K562 (cell line): ENCODE data around the gene IFNGR2. TPM values are rescaled to one million over a fixed set of nuclear protein-coding genes. Genes with fewer than 3 reads are reported as not detected.

ENCODE experiments used
- CBX1 ChIP-seq: sonication (generic); IDR thresholded peaks from 2 replicates; pipeline ENCODE4 v1.6.1; 2016; ENCODE audit warnings: antibody characterized with exemption, low read depth, mild to moderate bottlenecking
- DPF2 ChIP-seq: fragments of 450-650 bp; IDR thresholded peaks from 2 replicates; pipeline ENCODE4 v1.6.1; 2016
- ETV1 ChIP-seq: fragments of 450-650 bp; conservative IDR thresholded peaks from 2 replicates; pipeline ENCODE4 v1.6.1; 2016; ENCODE audit warnings: missing genetic modification characterization, control low read depth, low read depth, missing compliant biosample characterization
- HNRNPL ChIP-seq: fragments of 200-400 bp; formaldehyde crosslinking; IDR thresholded peaks from 2 replicates; pipeline ENCODE4 v1.6.1; 2017; ENCODE audit warnings: low read depth, mild to moderate bottlenecking, low read length
- MYBL2 ChIP-seq, 2 experiments: fragments of 450-650 bp in 1 of 2; sonication (generic) in 1 of 2; formaldehyde crosslinking in 1 of 2; IDR thresholded peaks; 2 replicates each; pipeline versions ENCODE4 v1.6.1 to v1.8.1; 2017 to 2022; ENCODE audit warnings: borderline replicate concordance in 1 of 2, inconsistent platforms in 1 of 2, low read depth in 1 of 2, mild to moderate bottlenecking in 1 of 2, missing genetic modification reagents in 1 of 2, moderate library complexity in 1 of 2
- SMAD4 ChIP-seq: fragments of 250-450 bp; sonication (Bioruptor Pico); conservative IDR thresholded peaks from 2 replicates; pipeline ENCODE4 v1.8.0; 2021; ENCODE audit warnings: inconsistent platforms, mild to moderate bottlenecking, moderate library complexity
- SMARCE1 ChIP-seq: fragments of 450-650 bp; IDR thresholded peaks from 2 replicates; pipeline ENCODE4 v1.7.1; 2016; ENCODE audit warnings: mild to moderate bottlenecking
- TARDBP ChIP-seq: fragments of 450-650 bp; IDR thresholded peaks from 2 replicates; pipeline ENCODE4 v1.6.1; 2016
- TEAD2 ChIP-seq: fragments of 450-650 bp; IDR thresholded peaks from 2 replicates; pipeline ENCODE4 v1.6.1; 2016; ENCODE audit warnings: missing genetic modification characterization, control low read depth, missing compliant biosample characterization
- ZNF140 ChIP-seq: fragments of 250-450 bp; sonication (Bioruptor Pico); IDR thresholded peaks from 2 replicates; pipeline ENCODE4 v1.8.0; 2021; ENCODE audit warnings: moderate library complexity, mild to moderate bottlenecking, inconsistent platforms
- ZNF175 ChIP-seq: fragments of 200-800 bp; sonication (Bioruptor generic); IDR thresholded peaks from 2 replicates; pipeline ENCODE4 v1.6.1; 2016; ENCODE audit warnings: low read depth, mild to moderate bottlenecking, missing genetic modification characterization, missing compliant biosample characterization
- ZNF384 ChIP-seq: IDR thresholded peaks from 2 replicates; pipeline ENCODE4 v1.6.1; 2012; ENCODE audit warnings: low read depth, low read length, improper control_type of control experiment
- polyA plus RNA-seq, 8 experiments: library from polyadenylated mRNA; depleted of rRNA in 4 of 8; stranded (reverse) in 5 of 8; unstranded in 3 of 8; fragments of >200 nt; fragmentation: Nextera tagmentation in 2 of 8; fragmentation: Illumina TruSeq in 1 of 8; extraction: Ambion mirVana in 2 of 8; extraction: Trizol in 1 of 8; gene quantifications; 2 replicates each; pipeline versions ENCODE4 v1.2.1 to v1.2.3, GENCODE V29; 2011 to 2014; ENCODE audit warnings: inconsistent platforms in 1 of 8, missing spikeins in 1 of 8
- total RNA-seq, 7 experiments: library from RNA; depleted of rRNA in 6 of 7; stranded (reverse); fragments of >200 nt in 6 of 7; fragmentation: Illumina TruSeq in 2 of 7; extraction: Trizol in 2 of 7; gene quantifications; 2 replicates each; pipeline versions ENCODE4 v1.2.1 to v1.2.3, GENCODE V29; 2011 to 2021; ENCODE audit warnings: low replicate concordance in 1 of 7
- TF ChIP-seq, protein P1 (sequence below): fragments of 250-450 bp; sonication (Bioruptor Pico); IDR thresholded peaks from 2 replicates; pipeline ENCODE4 v1.4.0; 2020; ENCODE audit warnings: mild to moderate bottlenecking, moderate library complexity, borderline replicate concordance
- TF ChIP-seq, protein P2 (sequence below): fragments of 450-650 bp; formaldehyde crosslinking; IDR thresholded peaks from 2 replicates; pipeline ENCODE4 v1.4.0; 2022; ENCODE audit warnings: missing genetic modification characterization
- TF ChIP-seq, protein P3 (sequence below), 3 experiments: fragments of 200-800 bp in 1 of 3; sonication (Bioruptor generic) in 1 of 3; sonication (generic) in 1 of 3; formaldehyde crosslinking in 1 of 3; IDR thresholded peaks; 2 replicates each; pipeline versions ENCODE4 v1.6.1 to v1.8.0; 2016 to 2022; ENCODE audit warnings: mild to moderate bottlenecking in 2 of 3, missing compliant biosample characterization in 2 of 3, missing genetic modification characterization in 2 of 3, missing genetic modification reagents in 1 of 3
- TF ChIP-seq, protein P4 (sequence below): fragments of 250-450 bp; sonication (Bioruptor Pico); IDR thresholded peaks from 2 replicates; pipeline ENCODE4 v1.5.0; 2021; ENCODE audit warnings: mild to moderate bottlenecking, borderline replicate concordance

IFNGR2 gene
- total and polyA plus RNA-seq, 9 of the 15 experiments (the other 6 are each of a cell fraction or from before 2014, with no cell fraction given), result 6.7 to 58.0 (median 28.5) TPM

DNA sequence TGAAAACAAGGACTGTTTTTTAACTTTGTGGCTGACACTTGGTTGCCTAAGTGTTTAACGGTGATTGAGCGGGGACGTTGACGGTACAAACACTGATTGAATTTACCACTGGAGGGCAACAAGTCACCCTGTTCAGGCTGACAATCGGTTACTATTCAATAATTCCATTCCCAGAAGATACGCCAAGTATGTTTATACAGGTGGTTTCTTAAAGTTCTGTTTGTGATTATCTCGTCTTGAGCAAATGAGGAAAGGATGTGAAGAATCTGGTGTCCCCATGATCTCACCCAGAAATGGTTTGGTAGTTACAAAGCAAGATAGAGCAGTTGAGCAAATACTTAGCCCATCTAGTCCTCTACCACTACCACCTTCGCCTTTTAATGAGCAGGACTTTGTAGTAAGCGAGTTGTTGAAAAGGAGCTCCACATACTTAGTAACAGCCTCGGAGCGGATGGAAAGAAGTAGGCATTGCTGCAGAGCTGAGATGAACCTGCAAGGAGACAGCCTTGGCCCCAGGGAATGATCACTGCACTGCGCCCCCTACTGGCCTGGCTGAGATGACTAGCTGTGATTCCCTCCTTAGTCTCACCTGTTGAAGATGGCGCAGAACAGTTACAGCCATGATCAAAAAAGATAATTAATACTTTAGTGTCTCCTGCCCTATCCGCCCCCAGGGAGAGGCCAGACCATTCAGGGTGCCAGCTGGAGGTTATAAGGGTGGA is 42.2 kb upstream of the IFNGR2 start (continued):
- TF ChIP-seq, protein P1, sequence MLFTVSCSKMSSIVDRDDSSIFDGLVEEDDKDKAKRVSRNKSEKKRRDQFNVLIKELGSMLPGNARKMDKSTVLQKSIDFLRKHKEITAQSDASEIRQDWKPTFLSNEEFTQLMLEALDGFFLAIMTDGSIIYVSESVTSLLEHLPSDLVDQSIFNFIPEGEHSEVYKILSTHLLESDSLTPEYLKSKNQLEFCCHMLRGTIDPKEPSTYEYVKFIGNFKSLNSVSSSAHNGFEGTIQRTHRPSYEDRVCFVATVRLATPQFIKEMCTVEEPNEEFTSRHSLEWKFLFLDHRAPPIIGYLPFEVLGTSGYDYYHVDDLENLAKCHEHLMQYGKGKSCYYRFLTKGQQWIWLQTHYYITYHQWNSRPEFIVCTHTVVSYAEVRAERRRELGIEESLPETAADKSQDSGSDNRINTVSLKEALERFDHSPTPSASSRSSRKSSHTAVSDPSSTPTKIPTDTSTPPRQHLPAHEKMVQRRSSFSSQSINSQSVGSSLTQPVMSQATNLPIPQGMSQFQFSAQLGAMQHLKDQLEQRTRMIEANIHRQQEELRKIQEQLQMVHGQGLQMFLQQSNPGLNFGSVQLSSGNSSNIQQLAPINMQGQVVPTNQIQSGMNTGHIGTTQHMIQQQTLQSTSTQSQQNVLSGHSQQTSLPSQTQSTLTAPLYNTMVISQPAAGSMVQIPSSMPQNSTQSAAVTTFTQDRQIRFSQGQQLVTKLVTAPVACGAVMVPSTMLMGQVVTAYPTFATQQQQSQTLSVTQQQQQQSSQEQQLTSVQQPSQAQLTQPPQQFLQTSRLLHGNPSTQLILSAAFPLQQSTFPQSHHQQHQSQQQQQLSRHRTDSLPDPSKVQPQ (CRISPR knock-in tag), result no peak
- no peak for TF ChIP-seq TARDBP
- TF ChIP-seq CBX1, result no peak
- no peak for TF ChIP-seq MYBL2 (IDR thresholded peaks at IDR 0.05; ENCODE audit: low read depth)
- no peak for TF ChIP-seq MYBL2 (CRISPR knock-in tag; IDR thresholded peaks at IDR 0.05; ENCODE audit: borderline replicate concordance)
- TF ChIP-seq, protein P2, sequence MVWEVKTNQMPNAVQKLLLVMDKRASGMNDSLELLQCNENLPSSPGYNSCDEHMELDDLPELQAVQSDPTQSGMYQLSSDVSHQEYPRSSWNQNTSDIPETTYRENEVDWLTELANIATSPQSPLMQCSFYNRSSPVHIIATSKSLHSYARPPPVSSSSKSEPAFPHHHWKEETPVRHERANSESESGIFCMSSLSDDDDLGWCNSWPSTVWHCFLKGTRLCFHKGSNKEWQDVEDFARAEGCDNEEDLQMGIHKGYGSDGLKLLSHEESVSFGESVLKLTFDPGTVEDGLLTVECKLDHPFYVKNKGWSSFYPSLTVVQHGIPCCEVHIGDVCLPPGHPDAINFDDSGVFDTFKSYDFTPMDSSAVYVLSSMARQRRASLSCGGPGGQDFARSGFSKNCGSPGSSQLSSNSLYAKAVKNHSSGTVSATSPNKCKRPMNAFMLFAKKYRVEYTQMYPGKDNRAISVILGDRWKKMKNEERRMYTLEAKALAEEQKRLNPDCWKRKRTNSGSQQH, result no peak
- peak; percentile 33; the same call in 1 of the 2 replicates for TF ChIP-seq DPF2
- TF ChIP-seq ZNF384, result peak; percentile 88
- TF ChIP-seq HNRNPL, result no peak
- TF ChIP-seq TEAD2 (tag), result no peak
- TF ChIP-seq, protein P3, sequence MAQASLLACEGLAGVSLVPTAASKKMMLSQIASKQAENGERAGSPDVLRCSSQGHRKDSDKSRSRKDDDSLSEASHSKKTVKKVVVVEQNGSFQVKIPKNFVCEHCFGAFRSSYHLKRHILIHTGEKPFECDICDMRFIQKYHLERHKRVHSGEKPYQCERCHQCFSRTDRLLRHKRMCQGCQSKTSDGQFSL (CRISPR knock-in tag; IDR thresholded peaks at IDR 0.05), result 0 out of 2 replicates have a peak, but pooled peaks have one; percentile 38
- TF ChIP-seq, protein P3 (tag; IDR thresholded peaks at IDR 0.05), result no peak
- TF ChIP-seq SMAD4 (CRISPR knock-in tag), result peak; percentile 41; the same call in 1 of the 2 replicates
- TF ChIP-seq SMARCE1, result peak; percentile 30; the same call in 1 of the 2 replicates
- no peak for TF ChIP-seq ZNF140 (CRISPR knock-in tag)
- TF ChIP-seq, protein P4, sequence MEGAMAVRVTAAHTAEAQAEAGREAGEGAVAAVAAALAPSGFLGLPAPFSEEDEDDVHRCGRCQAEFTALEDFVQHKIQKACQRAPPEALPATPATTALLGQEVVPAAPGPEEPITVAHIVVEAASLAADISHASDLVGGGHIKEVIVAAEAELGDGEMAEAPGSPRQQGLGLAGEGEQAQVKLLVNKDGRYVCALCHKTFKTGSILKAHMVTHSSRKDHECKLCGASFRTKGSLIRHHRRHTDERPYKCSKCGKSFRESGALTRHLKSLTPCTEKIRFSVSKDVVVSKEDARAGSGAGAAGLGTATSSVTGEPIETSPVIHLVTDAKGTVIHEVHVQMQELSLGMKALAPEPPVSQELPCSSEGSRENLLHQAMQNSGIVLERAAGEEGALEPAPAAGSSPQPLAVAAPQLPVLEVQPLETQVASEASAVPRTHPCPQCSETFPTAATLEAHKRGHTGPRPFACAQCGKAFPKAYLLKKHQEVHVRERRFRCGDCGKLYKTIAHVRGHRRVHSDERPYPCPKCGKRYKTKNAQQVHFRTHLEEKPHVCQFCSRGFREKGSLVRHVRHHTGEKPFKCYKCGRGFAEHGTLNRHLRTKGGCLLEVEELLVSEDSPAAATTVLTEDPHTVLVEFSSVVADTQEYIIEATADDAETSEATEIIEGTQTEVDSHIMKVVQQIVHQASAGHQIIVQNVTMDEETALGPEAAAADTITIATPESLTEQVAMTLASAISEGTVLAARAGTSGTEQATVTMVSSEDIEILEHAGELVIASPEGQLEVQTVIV (CRISPR knock-in tag), result no peak
- TF ChIP-seq ETV1 (tag), result no peak
- TF ChIP-seq ZNF175 (CRISPR knock-in tag), result no peak
